Stimulated activated CD8-positive, alpha-beta memory T cell treated with anti-CD3 and anti-CD28 coated beads, Interleukin-2, amount 100 ng/mL, for 48 hours (primary cell): Measurements from ENCODE around the gene CUX1.
A peak's percentile ranks its signal among the peaks of the same experiment; 100 is the strongest.

Experiments used
- DNase-seq, 2 donors: peaks; one replicate each; pipeline ENCODE4 v3.0.0-alpha.2; 2020; ENCODE audit warnings: low read depth in 2 of 2

Gene CUX1

GRCh38 chr7:102271158-102271798 is 453.9 kb downstream of the CUX1 start:
- DNase-seq = no peak

DNA sequence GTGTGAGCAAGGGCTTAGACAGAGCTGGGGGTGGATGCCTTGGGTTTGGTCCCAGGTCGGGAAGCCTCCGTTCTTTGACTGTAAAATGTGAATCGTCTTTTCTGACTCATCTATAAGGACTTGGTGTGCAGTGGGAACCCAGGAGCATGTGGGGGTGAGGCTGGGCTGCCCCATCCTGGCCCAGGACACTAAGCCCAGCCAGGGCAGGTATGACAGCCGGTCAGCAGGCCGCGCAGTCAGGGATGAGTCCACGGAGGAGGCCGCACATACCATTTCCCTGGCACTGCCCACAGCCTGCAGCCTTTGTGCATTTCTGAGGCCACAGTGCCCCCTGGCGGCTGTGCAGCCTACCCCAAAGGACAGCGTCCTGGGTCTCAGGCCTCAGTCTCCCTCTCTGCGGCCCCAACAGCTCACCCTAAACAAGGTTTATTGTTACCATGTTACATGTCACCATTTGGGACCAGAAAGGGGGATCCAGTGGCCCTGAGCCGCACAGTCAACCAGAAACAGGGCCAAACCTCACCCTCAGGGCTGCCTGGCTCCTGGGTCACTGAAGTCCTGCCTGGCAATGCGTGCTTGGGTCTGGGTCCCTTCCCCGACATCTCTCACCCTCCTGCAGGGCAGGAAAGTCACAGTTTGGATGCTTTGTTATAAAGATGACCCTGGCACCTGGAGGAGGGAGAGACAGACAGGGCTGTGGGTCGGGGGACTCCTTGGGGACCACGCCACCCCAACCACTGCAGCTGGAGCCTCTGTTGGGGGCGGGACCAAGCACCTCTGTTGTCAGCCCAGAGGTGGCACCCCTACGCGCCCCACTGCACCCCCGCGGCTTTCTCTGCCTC is 454.9 kb downstream of the CUX1 start:
- peak; percentile 52 to 73 for DNase-seq

DNA sequence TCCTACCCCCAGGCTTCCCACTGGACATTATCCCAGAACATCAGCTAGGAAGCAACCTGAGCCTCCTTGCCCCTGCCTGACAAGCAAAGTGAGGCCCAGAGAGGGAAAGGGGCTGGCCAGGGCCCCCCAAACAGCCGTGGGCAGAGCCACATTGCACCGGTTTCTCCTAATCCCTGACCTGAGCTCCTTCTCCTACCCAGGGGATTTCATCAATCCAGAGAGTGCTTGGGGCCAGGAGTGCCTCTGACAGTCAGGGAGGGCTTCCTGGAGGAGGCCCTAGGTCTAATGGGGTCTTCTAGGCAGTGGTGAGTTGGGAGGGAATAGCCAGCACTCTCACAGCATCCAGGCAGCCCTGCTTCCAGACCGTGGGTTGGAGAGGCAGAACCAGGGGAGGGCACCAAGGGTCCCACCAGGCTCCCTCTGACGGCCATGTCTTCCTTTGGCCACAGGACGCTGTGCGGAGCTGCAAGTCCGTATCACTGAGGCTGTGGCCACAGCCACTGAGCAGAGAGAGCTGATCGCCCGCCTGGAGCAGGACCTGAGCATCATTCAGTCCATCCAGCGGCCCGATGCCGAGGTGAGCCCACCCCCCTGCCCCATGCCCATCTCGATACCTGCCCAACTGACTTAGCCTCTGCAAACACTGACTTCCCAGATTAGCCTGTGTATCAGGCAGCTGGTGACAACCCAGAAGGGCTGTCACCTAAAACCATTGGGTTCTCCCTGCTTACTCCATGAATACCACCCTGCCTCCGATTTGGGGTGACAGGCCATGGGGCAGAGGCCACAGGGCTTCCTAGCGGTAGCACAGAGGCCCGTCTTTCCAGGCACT is 455.7 kb downstream of the CUX1 start:
- no peak for DNase-seq

- no peak for DNase-seq
Observed at GRCh38 chr7:102273749-102274712, 456.6 kb downstream of the CUX1 start.

GRCh38 chr7:102275123-102275703 is 457.8 kb downstream of the CUX1 start:
- no peak for DNase-seq

DNA sequence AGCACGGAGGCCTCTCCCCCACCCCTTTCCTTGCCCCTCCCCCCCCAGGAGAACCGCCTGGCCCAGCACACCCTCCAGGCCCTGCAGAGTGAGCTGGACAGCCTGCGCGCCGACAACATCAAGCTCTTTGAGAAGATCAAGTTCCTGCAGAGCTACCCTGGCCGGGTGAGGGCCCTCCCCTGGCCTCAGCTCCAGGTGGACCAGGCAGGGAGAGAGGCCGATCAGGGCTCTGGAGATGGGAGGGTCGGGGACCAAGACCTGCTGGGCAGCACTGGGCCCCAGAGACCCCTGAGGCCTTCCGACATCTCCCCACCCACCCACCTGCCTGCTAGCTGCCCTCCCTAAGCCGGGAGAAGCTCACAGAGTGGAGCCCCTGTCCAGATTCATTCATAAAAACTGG is 460.5 kb downstream of the CUX1 start:
- DNase-seq = no peak

GRCh38 chr7:102279537-102280400 is 462.3 kb downstream of the CUX1 start:
- peak in 1 of 2 donors; percentile 31 for DNase-seq

- DNase-seq = no peak
Observed at GRCh38 chr7:102280521-102280920, 463.1 kb downstream of the CUX1 start.

DNA sequence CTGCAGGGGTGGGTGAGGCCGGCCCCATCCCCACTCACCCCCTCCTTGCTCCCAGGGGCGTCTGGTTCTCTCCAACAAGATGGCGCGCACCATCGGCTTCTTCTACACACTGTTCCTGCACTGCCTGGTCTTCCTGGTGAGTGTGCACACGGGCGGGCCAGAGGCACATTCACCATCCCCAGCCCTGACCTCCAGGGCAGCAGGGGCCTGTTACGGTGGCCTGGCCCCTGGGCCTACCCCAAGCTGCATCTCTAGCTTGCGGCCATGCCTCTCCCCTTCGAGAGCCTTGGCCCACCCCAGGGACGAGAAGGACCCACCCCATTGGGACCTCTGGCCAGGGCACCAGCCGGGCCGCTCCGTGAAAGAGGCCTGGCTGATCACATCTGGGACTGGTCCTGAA is 464.4 kb downstream of the CUX1 start:
- no peak for DNase-seq

DNA sequence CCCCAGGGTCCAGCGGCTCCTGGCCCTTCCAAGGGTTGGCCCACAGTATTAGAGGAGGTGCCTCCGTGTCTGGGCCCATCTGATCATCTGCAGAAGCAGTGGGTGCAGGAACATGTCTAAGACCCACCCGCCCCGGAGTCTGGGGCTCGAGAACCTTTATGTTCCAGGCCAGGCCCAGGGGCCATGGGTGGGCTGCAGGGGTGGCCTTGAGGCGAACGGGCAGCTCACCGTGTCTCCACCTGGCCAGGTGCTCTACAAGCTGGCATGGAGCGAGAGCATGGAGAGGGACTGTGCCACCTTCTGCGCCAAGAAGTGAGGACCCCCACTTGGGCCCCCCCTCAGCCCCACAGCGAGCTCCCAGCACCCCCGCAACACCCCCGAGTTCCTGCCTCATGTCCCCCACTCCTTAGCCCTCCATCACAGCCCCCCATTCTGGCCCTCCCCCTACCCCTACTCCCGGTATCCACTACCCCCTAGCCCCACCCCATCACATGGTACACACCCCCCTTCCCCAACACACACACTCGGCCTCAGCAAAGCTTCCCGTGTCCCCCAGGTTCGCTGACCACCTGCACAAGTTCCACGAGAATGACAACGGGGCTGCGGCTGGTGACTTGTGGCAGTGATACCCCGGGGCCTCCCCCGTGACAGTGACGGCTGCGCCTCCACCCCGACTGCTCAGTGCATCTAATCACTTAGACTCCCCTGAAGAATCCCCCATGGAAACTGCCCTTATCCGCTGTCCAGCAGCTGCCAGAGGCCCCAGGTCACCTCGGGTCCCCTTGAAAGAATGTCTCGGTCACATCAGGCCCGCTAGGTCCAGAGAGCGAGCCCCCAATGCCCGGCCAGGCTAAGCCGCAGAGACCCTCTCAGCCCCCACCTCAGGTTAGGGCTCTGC is 465.3 kb downstream of the CUX1 start:
- no peak for DNase-seq

GRCh38 chr7:102283477-102284189 is 466.2 kb downstream of the CUX1 start:
- DNase-seq = no peak

DNA sequence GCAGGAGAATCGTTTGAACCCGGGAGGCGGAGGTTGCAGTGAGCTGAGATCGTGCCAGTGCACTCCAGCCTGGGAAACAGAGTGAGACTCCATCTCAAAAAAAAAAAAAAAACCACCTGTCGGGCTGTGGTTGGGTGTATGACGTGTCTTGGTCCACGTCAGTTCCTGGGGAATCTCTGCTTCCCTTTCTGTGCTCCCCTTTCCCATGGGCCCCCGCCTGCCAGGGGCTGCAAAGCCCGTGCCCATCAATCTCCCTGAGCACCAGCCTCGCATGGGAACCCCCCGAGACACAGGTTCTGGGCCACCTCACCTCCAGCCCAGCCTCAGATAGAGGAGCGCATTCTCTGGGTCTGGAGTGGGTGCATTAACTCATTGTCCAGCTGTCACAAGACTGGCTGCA is 467.0 kb downstream of the CUX1 start:
- no peak for DNase-seq

- no peak for DNase-seq
Observed at GRCh38 chr7:102284891-102285539, 467.6 kb downstream of the CUX1 start.

GRCh38 chr7:102285540-102286236 is 468.3 kb downstream of the CUX1 start:
- DNase-seq = no peak

DNA sequence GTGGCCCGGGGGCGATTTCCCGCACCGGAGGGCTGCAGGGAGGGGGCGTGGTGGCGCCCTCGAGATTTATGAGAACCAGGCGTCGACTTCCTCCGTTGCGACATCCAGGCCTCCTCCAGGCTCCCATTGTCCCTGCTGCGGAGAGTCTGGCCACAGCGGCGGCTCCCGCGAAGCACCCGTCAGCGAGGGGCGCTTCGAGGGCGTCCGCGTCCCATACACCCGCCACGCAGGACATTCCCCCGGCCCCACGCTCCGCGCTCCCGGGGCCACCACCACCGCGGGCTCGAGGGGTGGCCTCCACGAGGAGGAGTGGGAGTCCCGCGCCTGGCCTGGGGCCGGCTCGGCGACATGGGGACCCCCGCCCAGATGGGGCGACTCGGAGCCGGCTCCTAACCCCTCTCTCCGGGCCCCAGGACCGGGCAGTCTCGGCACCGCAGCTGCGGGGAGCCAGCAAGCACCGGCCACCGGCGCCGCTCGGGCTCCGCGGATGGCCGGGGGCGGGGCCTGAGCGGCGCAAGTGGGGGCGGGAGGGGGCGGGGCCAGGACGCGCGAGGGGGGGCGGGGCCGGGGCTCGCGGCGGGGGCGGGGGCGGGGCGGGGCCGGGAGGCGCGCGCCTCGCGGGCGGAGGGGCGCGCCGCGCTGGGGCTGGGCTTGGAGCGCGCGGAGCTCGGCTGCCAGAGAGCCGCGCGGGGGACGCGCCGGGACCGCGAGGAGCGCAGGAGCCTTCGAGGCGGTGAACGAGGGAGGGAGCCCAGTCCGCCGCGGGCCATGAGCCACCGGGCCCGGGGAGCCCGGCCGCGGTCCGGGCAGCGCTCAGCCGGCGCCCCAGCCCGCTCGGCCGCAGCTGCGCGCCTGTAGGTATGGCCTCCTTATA is 469.0 kb downstream of the CUX1 start, which contains the start of gene SH2B2:
Gene SH2B2 (plus strand): TSS at position 632 of the 874 bp plus-strand sequence. CDS start 13,683 bp downstream, outside the sequence.
- DNase-seq = peak in 1 of 2 donors; percentile 25
